ENCODE measurements around the gene TMEM87A. TPM values are rescaled to one million over a fixed set of nuclear protein-coding genes. Genes with fewer than 3 reads are reported as not detected.
"Not testable (repeated sequence)": the region's sequence is repeated elsewhere in the genome, so short reads cannot be mapped to it uniquely, and the experiment has no call there.

TMEM87A gene
- total and polyA plus RNA-seq, 7 donors = 16.4 to 30.9 (median 22.0) TPM

- DNase-seq (no peak), ATAC-seq (no peak)
- H3K27me3 ChIP-seq (ENCODE audit: insufficient read depth in 3 of 3, low read length in 2 of 3) = no peaks in the 10 kb centered on the region
- TF ChIP-seq, protein P1, sequence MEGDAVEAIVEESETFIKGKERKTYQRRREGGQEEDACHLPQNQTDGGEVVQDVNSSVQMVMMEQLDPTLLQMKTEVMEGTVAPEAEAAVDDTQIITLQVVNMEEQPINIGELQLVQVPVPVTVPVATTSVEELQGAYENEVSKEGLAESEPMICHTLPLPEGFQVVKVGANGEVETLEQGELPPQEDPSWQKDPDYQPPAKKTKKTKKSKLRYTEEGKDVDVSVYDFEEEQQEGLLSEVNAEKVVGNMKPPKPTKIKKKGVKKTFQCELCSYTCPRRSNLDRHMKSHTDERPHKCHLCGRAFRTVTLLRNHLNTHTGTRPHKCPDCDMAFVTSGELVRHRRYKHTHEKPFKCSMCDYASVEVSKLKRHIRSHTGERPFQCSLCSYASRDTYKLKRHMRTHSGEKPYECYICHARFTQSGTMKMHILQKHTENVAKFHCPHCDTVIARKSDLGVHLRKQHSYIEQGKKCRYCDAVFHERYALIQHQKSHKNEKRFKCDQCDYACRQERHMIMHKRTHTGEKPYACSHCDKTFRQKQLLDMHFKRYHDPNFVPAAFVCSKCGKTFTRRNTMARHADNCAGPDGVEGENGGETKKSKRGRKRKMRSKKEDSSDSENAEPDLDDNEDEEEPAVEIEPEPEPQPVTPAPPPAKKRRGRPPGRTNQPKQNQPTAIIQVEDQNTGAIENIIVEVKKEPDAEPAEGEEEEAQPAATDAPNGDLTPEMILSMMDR (IDR thresholded peaks at IDR 0.05) = no peak
- H3K4me1 ChIP-seq = no peaks in the 10 kb centered on the region
- no peak overlapping the region for H3K4me3 ChIP-seq
- H3K27ac ChIP-seq = no peak overlapping the region
- intact Hi-C loops (cut with DNase I) = no loop called here
- peaks cover 8 to 87% of the 10 kb centered on the region in 2 donors for H3K36me3 ChIP-seq (ENCODE audit: insufficient read depth in 1 of 2, low read depth in 1 of 2)
- no peaks in the 10 kb centered on the region for H3K9me3 ChIP-seq
These were observed 33.6 kb downstream of the TMEM87A start for GRCh38 chr15:42239528-42240182.

- DNase-seq (no peak), ATAC-seq (no peak)
- Histone ChIP-seq H3K36me3 (ENCODE audit: insufficient read depth in 1 of 2, low read depth in 1 of 2) (peaks cover 5 to 100% of the 10 kb centered on the region in 2 donors), H3K27ac (no peak overlapping the region), H3K27me3 (ENCODE audit: insufficient read depth in 3 of 3, low read length in 2 of 3) (no peaks in the 10 kb centered on the region), H3K4me1 (no peaks in the 10 kb centered on the region), H3K9me3 (no peaks in the 10 kb centered on the region), H3K4me3 (no peak overlapping the region)
- TF ChIP-seq, protein P1 (IDR thresholded peaks at IDR 0.05) = no peak
- WGBS, 3 donors = 88 to 96% (median 90%) methylated on average over 2 of the region's 2 CpGs
- intact Hi-C loops (cut with DNase I) = no loop called here
These were observed 40.1 kb downstream of the TMEM87A start for GRCh38 chr15:42233107-42233506.

DNA sequence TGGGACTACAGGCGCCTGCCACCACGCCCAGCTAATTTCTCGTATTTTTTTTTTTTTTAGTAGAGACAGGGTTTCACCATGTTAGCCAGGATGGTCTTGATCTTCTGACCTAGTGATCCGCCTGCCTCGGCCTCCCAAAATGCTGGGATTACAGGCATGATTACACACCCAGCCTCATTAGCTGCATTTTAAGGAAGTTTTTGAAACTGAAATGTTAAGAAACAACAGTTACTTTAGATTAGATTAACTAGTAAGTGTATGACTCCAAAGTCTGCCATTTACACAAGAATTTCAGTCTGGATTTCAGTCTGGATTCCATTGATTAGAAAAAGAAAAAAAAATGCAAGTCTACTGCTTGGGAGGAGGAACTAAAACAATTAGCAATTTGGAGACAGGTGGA lies 40.6 kb downstream of the TMEM87A start:
- intact Hi-C loops (cut with DNase I) = no loop called here
- Histone ChIP-seq H3K4me1 (no peaks in the 10 kb centered on the region), H3K36me3 (ENCODE audit: insufficient read depth in 1 of 2, low read depth in 1 of 2) (peaks cover 5 to 100% of the 10 kb centered on the region in 2 donors)

DNA sequence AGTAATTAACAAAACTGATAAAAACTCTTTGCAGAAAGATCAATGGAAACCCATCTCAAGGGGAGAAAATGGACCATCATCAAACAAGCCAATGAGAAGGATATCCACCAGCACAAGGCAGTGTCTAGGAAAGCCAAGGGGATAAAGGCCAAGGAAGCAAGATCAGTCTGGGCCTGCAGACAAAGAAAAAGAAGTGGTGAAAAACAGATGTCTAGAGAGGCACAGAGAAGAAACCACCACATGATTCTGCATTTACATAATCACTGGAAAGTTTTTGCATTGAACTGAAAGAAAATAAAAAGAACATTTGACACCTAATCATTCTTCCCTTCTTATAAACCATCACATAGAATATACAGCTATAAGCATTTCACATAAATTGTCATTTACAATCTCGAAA lies 42.1 kb downstream of the TMEM87A start:
- TF ChIP-seq, protein P1 (IDR thresholded peaks at IDR 0.05) = no peak
- intact Hi-C loops (cut with DNase I) = no loop called here
- ATAC-seq = no peak
- DNase-seq = no peak
- H3K4me3 ChIP-seq = no peak overlapping the region
- H3K36me3 ChIP-seq (ENCODE audit: insufficient read depth in 1 of 2, low read depth in 1 of 2) = peaks cover 3 to 100% of the 10 kb centered on the region in 2 donors
- no peaks in the 10 kb centered on the region for H3K27me3 ChIP-seq (ENCODE audit: insufficient read depth in 3 of 3, low read length in 2 of 3)
- H3K4me1 ChIP-seq = no peaks in the 10 kb centered on the region
- H3K9me3 ChIP-seq = no peaks in the 10 kb centered on the region
- H3K27ac ChIP-seq = no peak overlapping the region
- WGBS, 3 donors = 95 to 96% (median 95%) methylated on average over 1 of the region's 1 CpG

More for the DNA sequence above, 40.6 kb downstream of the TMEM87A start:
- Histone ChIP-seq H3K4me3 (no peak overlapping the region), H3K27ac (no peak overlapping the region), H3K9me3 (no peaks in the 10 kb centered on the region), H3K27me3 (ENCODE audit: insufficient read depth in 3 of 3, low read length in 2 of 3) (no peaks in the 10 kb centered on the region)
- ATAC-seq (no peak), DNase-seq (no peak)
- TF ChIP-seq, protein P1 (IDR thresholded peaks at IDR 0.05) = no peak
- 67 to 79% (median 77%) methylated on average over 5 of the region's 5 CpGs for WGBS, 3 donors

DNA sequence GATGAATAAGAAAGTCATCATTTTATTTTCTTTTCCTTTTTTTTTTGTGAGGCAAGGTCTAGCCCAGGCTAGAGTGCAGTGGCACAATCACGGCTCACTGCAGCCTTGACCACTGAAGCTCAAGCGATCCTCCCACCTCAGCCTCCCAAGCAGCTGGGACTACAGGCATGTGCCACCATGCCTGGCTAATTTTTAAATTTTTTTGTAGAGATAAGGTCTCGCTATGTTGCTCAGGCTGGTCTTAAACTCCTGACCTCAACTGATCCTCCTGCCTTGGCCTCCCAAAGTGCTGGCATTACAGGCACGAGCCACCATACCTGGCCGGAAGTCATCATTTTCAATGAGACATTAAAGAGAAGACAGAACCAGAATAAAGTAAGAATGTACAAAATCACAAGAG lies 44.3 kb downstream of the TMEM87A start:
- H3K27ac ChIP-seq; H3K27me3 ChIP-seq (ENCODE audit: insufficient read depth in 3 of 3, low read length in 2 of 3); H3K9me3 ChIP-seq; H3K4me1 ChIP-seq; DNase-seq; H3K4me3 ChIP-seq; ATAC-seq; intact Hi-C loops (cut with DNase I): not testable (repeated sequence)
- WGBS, 3 donors = 94 to 95% (median 94%) methylated on average over 5 of the region's 5 CpGs
- H3K36me3 ChIP-seq (ENCODE audit: insufficient read depth in 1 of 2, low read depth in 1 of 2) = peaks cover 5 to 100% of the 10 kb centered on the region in 2 donors

Measured in psoas muscle (tissue), 8 donors.